OCI-LY3 (cell line): Measurements from ENCODE around the gene RNPEPL1.
"Not testable (repeated sequence)": the region's sequence is repeated elsewhere in the genome, so short reads cannot be mapped to it uniquely, and the experiment has no call there.

ENCODE experiments used
- H2AFZ ChIP-seq: fragments of 200-600, 300-600 bp; shearing (Covaris generic); 2 replicates; pipeline ENCODE4 v1.6.0; 2014; ENCODE audit warnings: antibody characterized with exemption, low read depth, low read length
- H3K27ac ChIP-seq: fragments of 200-600, 300-600 bp; sonication (generic); 2 replicates; pipeline ENCODE4 v1.5.1; 2014; ENCODE audit warnings: mild to moderate bottlenecking, low read length, moderate library complexity, mixed read lengths
- H3K27me3 ChIP-seq: fragments of 200-600, 300-600 bp; sonication (generic); 2 replicates; pipeline ENCODE4 v1.6.1; 2014; ENCODE audit warnings: low read depth, low read length, mixed read lengths
- H3K36me3 ChIP-seq: fragments of 200-600, 300-600 bp; sonication (generic); replicated peaks from 2 replicates; pipeline ENCODE3; 2014; ENCODE audit warnings: low read depth, low read length, mixed read lengths
- H3K4me1 ChIP-seq: fragments of 300-600, 200-600 bp; sonication (generic); 2 replicates; pipeline ENCODE4 v1.6.1; 2014; ENCODE audit warnings: low read length, mixed read lengths
- H3K4me2 ChIP-seq: fragments of 200-600, 300-600 bp; sonication (generic); 2 replicates; pipeline ENCODE4 v1.6.1; 2014; ENCODE audit warnings: low read length, mixed read lengths
- H3K4me3 ChIP-seq: fragments of 300-600, 200-600 bp; sonication (generic); 2 replicates; pipeline ENCODE4 v1.5.1; 2014; ENCODE audit warnings: antibody characterized with exemption, mild to moderate bottlenecking, low read length, moderate library complexity
- H3K79me2 ChIP-seq: fragments of 300-600, 200-600 bp; shearing (Covaris generic); 2 replicates; pipeline ENCODE4 v1.6.1; 2014; ENCODE audit warnings: mild to moderate bottlenecking, low read length, mixed read lengths
- H3K9ac ChIP-seq: fragments of 300-600, 200-600 bp; shearing (Covaris generic); 2 replicates; pipeline ENCODE4 v1.6.0; 2014; ENCODE audit warnings: mild to moderate bottlenecking, low read length, moderate library complexity
- H3K9me3 ChIP-seq: fragments of 200-600, 300-600 bp; shearing (Covaris generic); 2 replicates; pipeline ENCODE4 v1.6.1; 2014; ENCODE audit warnings: low read length, mixed read lengths; ENCODE audit not compliant: insufficient read depth
- H4K20me1 ChIP-seq: fragments of 200-600, 300-600 bp; sonication (generic); 2 replicates; pipeline ENCODE4 v1.6.1; 2016; ENCODE audit warnings: low read length, mixed read lengths; ENCODE audit not compliant: insufficient read depth
- EZH2phosphoT487 ChIP-seq: fragments of 200-600 bp; shearing (Covaris generic); IDR thresholded peaks from 2 replicates; pipeline ENCODE4 v1.6.1; 2018; ENCODE audit warnings: antibody characterized with exemption, mixed run types, low read depth
- TF ChIP-seq, protein P1 (sequence below): fragments of 200-600, 300-600 bp; sonication (generic); IDR thresholded peaks from 2 replicates; pipeline ENCODE4 v1.5.1; 2014; ENCODE audit warnings: antibody characterized with exemption, low read length, low read depth

The RNPEPL1 gene

DNA sequence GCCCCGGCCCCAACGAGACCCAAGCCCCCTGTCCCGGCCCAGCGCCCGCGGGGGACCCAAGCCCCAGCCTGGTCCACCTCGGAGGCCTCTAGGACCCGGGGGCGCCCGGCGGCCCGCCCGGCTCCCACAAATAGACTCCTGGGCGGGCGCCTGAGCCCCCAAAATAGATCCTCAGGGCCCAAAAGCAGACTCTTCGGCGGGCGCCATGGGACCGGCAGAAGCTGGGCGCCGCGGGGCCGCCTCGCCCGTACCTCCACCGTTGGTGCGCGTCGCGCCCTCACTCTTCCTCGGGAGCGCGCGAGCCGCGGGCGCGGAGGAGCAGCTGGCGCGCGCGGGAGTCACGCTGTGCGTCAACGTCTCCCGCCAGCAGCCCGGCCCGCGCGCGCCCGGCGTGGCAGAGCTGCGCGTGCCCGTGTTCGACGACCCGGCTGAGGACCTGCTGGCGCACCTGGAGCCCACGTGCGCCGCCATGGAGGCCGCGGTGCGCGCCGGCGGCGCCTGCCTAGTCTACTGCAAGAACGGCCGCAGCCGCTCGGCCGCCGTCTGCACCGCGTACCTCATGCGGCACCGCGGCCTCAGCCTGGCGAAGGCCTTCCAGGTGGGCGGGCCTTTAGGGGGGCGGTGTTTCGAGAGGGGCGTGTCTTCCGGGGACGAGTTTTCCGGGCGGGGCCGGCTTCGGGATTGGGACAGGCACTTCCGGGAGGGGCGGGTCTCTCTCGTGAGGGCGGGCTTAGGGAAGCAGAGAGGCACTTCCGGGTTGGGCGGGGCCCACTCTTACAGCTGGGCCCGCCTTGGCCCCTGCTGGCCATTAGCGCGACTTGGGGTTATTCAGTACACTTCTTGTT lies 7.6 kb upstream of the RNPEPL1 start:
- Histone ChIP-seq H3K4me3 (peak overlapping the region; percentile 94), H3K4me2 (peak overlapping the region; percentile 97), H3K27me3 (no peaks in the 10 kb centered on the region), H3K9ac (peak overlapping the region; percentile 98), H3K27ac (peak overlapping the region; percentile 96), H3K4me1 (peaks cover 33% of the 10 kb centered on the region), H3K9me3 (no peaks in the 10 kb centered on the region), H2AFZ (no peak overlapping the region), H3K79me2 (peaks cover 56% of the 10 kb centered on the region), H3K36me3 (peaks cover 21% of the 10 kb centered on the region), H4K20me1 (peaks cover 10% of the 10 kb centered on the region; the same call in 1 of the 2 replicates)
- no peak for TF ChIP-seq EZH2phosphoT487
- TF ChIP-seq, protein P1, sequence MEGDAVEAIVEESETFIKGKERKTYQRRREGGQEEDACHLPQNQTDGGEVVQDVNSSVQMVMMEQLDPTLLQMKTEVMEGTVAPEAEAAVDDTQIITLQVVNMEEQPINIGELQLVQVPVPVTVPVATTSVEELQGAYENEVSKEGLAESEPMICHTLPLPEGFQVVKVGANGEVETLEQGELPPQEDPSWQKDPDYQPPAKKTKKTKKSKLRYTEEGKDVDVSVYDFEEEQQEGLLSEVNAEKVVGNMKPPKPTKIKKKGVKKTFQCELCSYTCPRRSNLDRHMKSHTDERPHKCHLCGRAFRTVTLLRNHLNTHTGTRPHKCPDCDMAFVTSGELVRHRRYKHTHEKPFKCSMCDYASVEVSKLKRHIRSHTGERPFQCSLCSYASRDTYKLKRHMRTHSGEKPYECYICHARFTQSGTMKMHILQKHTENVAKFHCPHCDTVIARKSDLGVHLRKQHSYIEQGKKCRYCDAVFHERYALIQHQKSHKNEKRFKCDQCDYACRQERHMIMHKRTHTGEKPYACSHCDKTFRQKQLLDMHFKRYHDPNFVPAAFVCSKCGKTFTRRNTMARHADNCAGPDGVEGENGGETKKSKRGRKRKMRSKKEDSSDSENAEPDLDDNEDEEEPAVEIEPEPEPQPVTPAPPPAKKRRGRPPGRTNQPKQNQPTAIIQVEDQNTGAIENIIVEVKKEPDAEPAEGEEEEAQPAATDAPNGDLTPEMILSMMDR = no peak

DNA sequence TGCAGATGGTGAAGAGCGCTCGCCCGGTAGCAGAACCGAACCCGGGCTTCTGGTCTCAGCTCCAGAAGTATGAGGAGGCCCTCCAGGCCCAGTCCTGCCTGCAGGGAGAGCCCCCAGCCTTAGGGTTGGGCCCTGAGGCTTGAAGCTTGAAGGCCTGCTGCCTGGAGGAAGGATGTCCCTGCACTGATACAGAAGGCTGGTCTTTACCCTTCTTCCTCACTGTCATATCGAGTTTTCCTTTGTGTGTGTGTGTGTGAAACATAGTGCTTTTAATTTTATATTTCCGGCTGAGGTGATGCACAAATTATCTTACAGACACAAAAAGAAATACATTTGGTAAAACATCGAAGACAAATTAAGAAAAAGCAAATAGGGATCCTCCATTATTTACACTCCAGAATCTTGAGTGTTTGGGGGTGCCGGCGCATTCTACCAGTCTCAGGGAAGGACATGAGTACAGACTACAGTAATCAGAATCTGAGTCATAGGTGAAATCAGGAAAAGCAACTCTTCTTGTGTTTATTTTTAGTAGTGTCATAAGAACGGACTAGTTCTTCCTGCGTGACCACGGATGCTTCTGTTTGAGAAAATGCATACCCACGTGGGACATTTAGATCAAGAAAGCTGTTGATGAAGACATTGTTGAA lies 6.8 kb upstream of the RNPEPL1 start:
- Histone ChIP-seq H2AFZ (no peak overlapping the region), H3K4me2 (peak overlapping the region; percentile 97), H4K20me1 (peaks cover 8% of the 10 kb centered on the region; the same call in 1 of the 2 replicates), H3K27me3 (no peaks in the 10 kb centered on the region), H3K9ac (peak overlapping the region; percentile 91), H3K79me2 (peaks cover 48% of the 10 kb centered on the region), H3K4me1 (peaks cover 39% of the 10 kb centered on the region), H3K4me3 (peak overlapping the region; percentile 94), H3K27ac (peak overlapping the region; percentile 96), H3K36me3 (peaks cover 21% of the 10 kb centered on the region), H3K9me3 (no peaks in the 10 kb centered on the region)
- no peak for TF ChIP-seq EZH2phosphoT487
- TF ChIP-seq, protein P1 = no peak

DNA sequence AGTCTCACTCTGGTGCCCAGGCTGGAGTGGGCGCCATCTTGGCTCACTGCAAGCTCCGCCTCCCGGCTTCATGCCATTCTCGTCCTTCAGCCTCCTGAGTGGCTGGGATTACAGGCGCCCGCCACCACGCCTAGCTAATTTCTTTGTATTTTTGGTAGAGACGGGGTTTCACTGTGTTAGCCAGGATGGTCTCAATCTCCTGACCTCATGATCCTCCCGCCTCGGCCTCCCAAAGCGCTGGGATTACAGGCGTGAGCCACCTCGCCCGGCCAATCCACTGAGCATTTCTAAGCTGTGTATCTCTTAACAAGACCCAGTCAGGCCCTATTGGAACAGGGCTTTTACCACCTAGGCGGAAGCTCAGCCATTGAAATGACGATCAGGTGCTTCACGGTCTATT lies 5.1 kb upstream of the RNPEPL1 start:
- H4K20me1 ChIP-seq, H3K4me2 ChIP-seq, H3K9me3 ChIP-seq, H3K9ac ChIP-seq, H3K27ac ChIP-seq, H2AFZ ChIP-seq, H3K4me3 ChIP-seq, H3K27me3 ChIP-seq: not testable (repeated sequence)
- peaks cover 52% of the 10 kb centered on the region for H3K4me1 ChIP-seq
- peaks cover 19% of the 10 kb centered on the region for H3K36me3 ChIP-seq
- H3K79me2 ChIP-seq = peaks cover 35% of the 10 kb centered on the region

DNA sequence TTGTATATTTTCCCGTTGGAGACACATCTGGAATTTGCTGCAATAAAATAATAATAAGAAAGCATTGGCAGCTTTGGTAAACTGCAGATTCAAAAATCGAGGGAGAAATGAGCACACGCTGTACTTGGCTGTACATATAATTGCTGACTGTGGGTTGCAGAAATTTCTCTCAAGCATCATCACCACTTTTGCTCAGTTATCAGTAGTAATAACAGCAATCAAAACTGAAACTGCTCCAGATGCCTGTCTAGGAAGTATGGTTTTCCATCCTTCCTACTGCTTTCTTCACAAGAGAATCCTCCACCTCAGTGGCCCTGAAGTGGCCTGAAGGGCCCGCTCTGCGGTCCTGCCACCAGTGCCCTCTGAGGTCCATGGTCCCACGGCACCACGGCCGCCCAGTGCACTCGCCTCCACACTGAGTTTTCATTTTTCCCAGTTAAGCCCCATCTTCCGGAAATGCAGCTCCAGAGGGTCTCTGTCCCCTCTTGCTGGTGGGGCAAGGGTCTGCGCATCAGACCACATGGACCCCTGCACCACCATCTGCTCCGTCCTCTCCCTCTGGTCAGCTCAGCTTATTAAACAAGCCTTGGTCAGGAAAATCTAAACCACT lies 4.2 kb upstream of the RNPEPL1 start:
- H3K9ac ChIP-seq = no peak overlapping the region
- peaks cover 30% of the 10 kb centered on the region for H3K79me2 ChIP-seq

More for the DNA sequence above, 4.2 kb upstream of the RNPEPL1 start:
- Histone ChIP-seq H3K36me3 (peaks cover 11% of the 10 kb centered on the region), H2AFZ (no peak overlapping the region), H3K27ac (no peak overlapping the region), H3K9me3 (no peaks in the 10 kb centered on the region), H3K4me2 (no peak overlapping the region), H3K27me3 (no peaks in the 10 kb centered on the region), H3K4me3 (no peak overlapping the region), H3K4me1 (peaks cover 50% of the 10 kb centered on the region), H4K20me1 (peaks cover 5% of the 10 kb centered on the region; the same call in 1 of the 2 replicates)
- TF ChIP-seq, protein P1 = no peak
- TF ChIP-seq EZH2phosphoT487 = no peak
